GM23338 (cell line): ENCODE results near the gene DHRS3.

ENCODE experiments used
- CREB1 ChIP-seq: fragments of 250-450 bp; sonication (Bioruptor Pico); IDR thresholded peaks from 2 replicates; pipeline ENCODE4 v1.5.0; 2020; ENCODE audit warnings: low read depth, mild to moderate bottlenecking, moderate library complexity
- CTCF ChIP-seq, 2 experiments: fragments of 200-600 bp in 1 of 2; sonication (generic) in 1 of 2; conservative IDR thresholded peaks; 2 replicates each; pipeline versions ENCODE4 v1.5.1 to v1.6.1; 2016 to 2017; ENCODE audit warnings: antibody characterized with exemption in 2 of 2, low read depth in 2 of 2, mild to moderate bottlenecking in 2 of 2, moderate library complexity in 1 of 2
- ETS1 ChIP-seq: IDR thresholded peaks from 2 replicates; pipeline ENCODE4 v1.6.1; 2016; ENCODE audit warnings: antibody characterized with exemption
- EZH2 ChIP-seq: fragments of 200-600 bp; sonication (generic); IDR thresholded peaks from one replicate; pipeline ENCODE4 v1.8.0; 2017; ENCODE audit warnings: antibody characterized with exemption, mild to moderate bottlenecking, low read depth; ENCODE audit not compliant: unreplicated experiment
- EZH2phosphoT487 ChIP-seq: fragments of 200-600 bp; sonication (generic); IDR thresholded peaks from one replicate; pipeline ENCODE4 v1.8.1; 2018; ENCODE audit warnings: antibody characterized with exemption; ENCODE audit not compliant: unreplicated experiment
- JUNB ChIP-seq: IDR thresholded peaks from one replicate; pipeline ENCODE4 v1.6.1; 2016; ENCODE audit warnings: antibody characterized with exemption; ENCODE audit not compliant: unreplicated experiment
- POLR2AphosphoS5 ChIP-seq: IDR thresholded peaks from 2 replicates; pipeline ENCODE4 v1.6.1; 2016; ENCODE audit warnings: antibody characterized with exemption, low read depth
- REST ChIP-seq: IDR thresholded peaks from one replicate; pipeline ENCODE4 v1.6.1; 2018; ENCODE audit warnings: antibody characterized with exemption; ENCODE audit not compliant: unreplicated experiment

GRCh38 chr1:12617511-12617900 is 504 bp downstream of the DHRS3 start:
- no peak for TF ChIP-seq EZH2
- no peak for TF ChIP-seq JUNB
- no peak for TF ChIP-seq CREB1 (CRISPR knock-in tag)
- TF ChIP-seq CTCF (conservative IDR thresholded peaks at IDR 0.05; ENCODE audit: low read depth in 2 of 2) = no peak
- no peak for TF ChIP-seq POLR2AphosphoS5
- TF ChIP-seq REST = no peak
- no peak for TF ChIP-seq EZH2phosphoT487
- no peak for TF ChIP-seq ETS1
